GM23338 (cell line): ENCODE measurements around the gene GGNBP2. TPM values are rescaled to one million over a fixed set of nuclear protein-coding genes. Genes with fewer than 3 reads are reported as not detected.

Source experiments
- ATAC-seq: fragments of 200-7000 bp; cut with Tn5 transposase; 3 replicates; pipeline ENCODE4 v1.9.1; 2020
- DNase-seq: peaks from one replicate; pipeline ENCODE4 v3.0.0-alpha.2; 2015; ENCODE audit warnings: low spot score
- H2AFZ ChIP-seq: fragments of 200-600 bp; sonication (generic); 2 replicates; pipeline ENCODE4 v1.8.0; 2016; ENCODE audit warnings: antibody characterized with exemption, mild to moderate bottlenecking, moderate library complexity
- H3F3A ChIP-seq: fragments of 200-600 bp; sonication (generic); replicated peaks from 2 replicates; pipeline ENCODE4 v1.8.0; 2017; ENCODE audit warnings: antibody characterized with exemption, mixed run types, low read depth
- H3K27ac ChIP-seq: fragments of 200-600 bp; sonication (generic); 2 replicates; pipeline ENCODE4 v1.6.1; 2016; ENCODE audit warnings: low read depth
- H3K27me3 ChIP-seq: fragments of 200-600 bp; sonication (generic); 2 replicates; pipeline ENCODE4 v1.8.0; 2016; ENCODE audit warnings: mild to moderate bottlenecking, mixed run types, moderate library complexity; ENCODE audit not compliant: insufficient read depth
- H3K36me3 ChIP-seq: fragments of 200-600 bp; sonication (generic); 2 replicates; pipeline ENCODE4 v1.8.0; 2016; ENCODE audit warnings: mild to moderate bottlenecking; ENCODE audit not compliant: insufficient read depth
- H3K4me1 ChIP-seq: fragments of 200-600 bp; sonication (generic); 2 replicates; pipeline ENCODE4 v1.8.0; 2016; ENCODE audit warnings: mild to moderate bottlenecking, moderate library complexity; ENCODE audit not compliant: insufficient read depth
- H3K4me2 ChIP-seq: fragments of 200-600 bp; sonication (generic); 2 replicates; pipeline ENCODE4 v1.7.1; 2017; ENCODE audit warnings: mixed run types
- H3K4me3 ChIP-seq: fragments of 200-600 bp; sonication (generic); 2 replicates; pipeline ENCODE4 v1.6.1; 2016; ENCODE audit warnings: mixed run types
- H3K79me2 ChIP-seq: fragments of 200-600 bp; sonication (generic); replicated peaks from 2 replicates; pipeline ENCODE4 v1.8.0; 2017; ENCODE audit warnings: mild to moderate bottlenecking; ENCODE audit not compliant: insufficient read depth
- H3K9me2 ChIP-seq: fragments of 200-600 bp; sonication (generic); 2 replicates; pipeline ENCODE4 v1.8.0; 2017; ENCODE audit not compliant: insufficient read depth
- H4K20me1 ChIP-seq: fragments of 200-600 bp; sonication (generic); replicated peaks from 2 replicates; pipeline ENCODE4 v1.8.0; 2017; ENCODE audit warnings: mild to moderate bottlenecking; ENCODE audit not compliant: insufficient read depth
- H3K27ac Mint-ChIP-seq: 2 replicates; pipeline ENCODE4 v1.8.0; 2020; ENCODE audit warnings: inconsistent platforms, mild to moderate bottlenecking, moderate library complexity, mixed read lengths
- H3K27me3 Mint-ChIP-seq: 3 replicates; pipeline ENCODE4 v1.8.0; 2022; ENCODE audit warnings: low read depth, mild to moderate bottlenecking, moderate library complexity, mixed read lengths, inconsistent platforms; ENCODE audit not compliant: insufficient read depth, poor library complexity
- H3K36me3 Mint-ChIP-seq: 3 replicates; pipeline ENCODE4 v1.8.0; 2021; ENCODE audit warnings: low read depth, mild to moderate bottlenecking, inconsistent platforms, moderate library complexity, mixed read lengths
- H3K4me1 Mint-ChIP-seq: 3 replicates; pipeline ENCODE4 v1.8.0; 2020; ENCODE audit warnings: mild to moderate bottlenecking, inconsistent platforms, mixed read lengths
- H3K4me3 Mint-ChIP-seq: 3 replicates; pipeline ENCODE4 v1.8.0; 2021; ENCODE audit warnings: moderate library complexity, mild to moderate bottlenecking, inconsistent platforms, mixed read lengths
- H3K9me3 Mint-ChIP-seq: 3 replicates; pipeline ENCODE4 v1.8.0; 2020; ENCODE audit warnings: moderate library complexity, mild to moderate bottlenecking, inconsistent platforms, mixed read lengths
- CREB1 ChIP-seq: fragments of 250-450 bp; sonication (Bioruptor Pico); IDR thresholded peaks from 2 replicates; pipeline ENCODE4 v1.5.0; 2020; ENCODE audit warnings: low read depth, mild to moderate bottlenecking, moderate library complexity
- EZH2 ChIP-seq: fragments of 200-600 bp; sonication (generic); IDR thresholded peaks from one replicate; pipeline ENCODE4 v1.8.0; 2017; ENCODE audit warnings: antibody characterized with exemption, mild to moderate bottlenecking, low read depth; ENCODE audit not compliant: unreplicated experiment
- EZH2phosphoT487 ChIP-seq: fragments of 200-600 bp; sonication (generic); IDR thresholded peaks from one replicate; pipeline ENCODE4 v1.8.1; 2018; ENCODE audit warnings: antibody characterized with exemption; ENCODE audit not compliant: unreplicated experiment
- JUNB ChIP-seq: IDR thresholded peaks from one replicate; pipeline ENCODE4 v1.6.1; 2016; ENCODE audit warnings: antibody characterized with exemption; ENCODE audit not compliant: unreplicated experiment
- NANOG ChIP-seq: IDR thresholded peaks from 2 replicates; pipeline ENCODE4 v1.6.1; 2016; ENCODE audit warnings: antibody characterized with exemption, borderline replicate concordance
- POLR2AphosphoS5 ChIP-seq: IDR thresholded peaks from 2 replicates; pipeline ENCODE4 v1.6.1; 2016; ENCODE audit warnings: antibody characterized with exemption, low read depth
- STAT1 ChIP-seq: IDR thresholded peaks from one replicate; pipeline ENCODE4 v1.6.1; 2016; ENCODE audit warnings: antibody characterized with exemption; ENCODE audit not compliant: unreplicated experiment
- ZNF114 ChIP-seq: fragments of 250-450 bp; sonication (Bioruptor Pico); IDR thresholded peaks from 2 replicates; pipeline ENCODE4 v1.5.0; 2020; ENCODE audit warnings: mild to moderate bottlenecking, moderate library complexity
- ZNF331 ChIP-seq: fragments of 250-450 bp; sonication (Bioruptor Pico); IDR thresholded peaks from 2 replicates; pipeline ENCODE4 v1.5.0; 2020; ENCODE audit warnings: low read depth, mild to moderate bottlenecking, moderate library complexity
- polyA plus RNA-seq: library from polyadenylated mRNA; unstranded; fragments of >200 nt; fragmentation: Nextera tagmentation; extraction: Ambion mirVana; gene quantifications from 2 replicates; pipeline ENCODE4 v1.2.1, GENCODE V29; 2016
- total RNA-seq: library from RNA; depleted of rRNA; stranded (reverse); fragments of >200 nt; shearing (Covaris generic); gene quantifications from 2 replicates; pipeline ENCODE4 v1.2.3, GENCODE V29; 2014
- TF ChIP-seq, protein P1 (sequence below): fragments of 250-450 bp; sonication (Bioruptor Pico); IDR thresholded peaks from 2 replicates; pipeline ENCODE4 v1.5.0; 2020; ENCODE audit warnings: mild to moderate bottlenecking, moderate library complexity
- TF ChIP-seq, protein P2 (sequence below), 2 experiments: fragments of 200-600 bp in 1 of 2; sonication (generic) in 1 of 2; conservative IDR thresholded peaks; 2 replicates each; pipeline versions ENCODE4 v1.5.1 to v1.6.1; 2016 to 2017; ENCODE audit warnings: antibody characterized with exemption in 2 of 2, low read depth in 2 of 2, mild to moderate bottlenecking in 2 of 2, moderate library complexity in 1 of 2
- TF ChIP-seq, protein P3 (sequence below): IDR thresholded peaks from 2 replicates; pipeline ENCODE4 v1.6.1; 2016; ENCODE audit warnings: antibody characterized with exemption

The GGNBP2 gene
- total and polyA plus RNA-seq, 2 experiments from 2014 or later, result 40.7 to 41.2 TPM

DNA sequence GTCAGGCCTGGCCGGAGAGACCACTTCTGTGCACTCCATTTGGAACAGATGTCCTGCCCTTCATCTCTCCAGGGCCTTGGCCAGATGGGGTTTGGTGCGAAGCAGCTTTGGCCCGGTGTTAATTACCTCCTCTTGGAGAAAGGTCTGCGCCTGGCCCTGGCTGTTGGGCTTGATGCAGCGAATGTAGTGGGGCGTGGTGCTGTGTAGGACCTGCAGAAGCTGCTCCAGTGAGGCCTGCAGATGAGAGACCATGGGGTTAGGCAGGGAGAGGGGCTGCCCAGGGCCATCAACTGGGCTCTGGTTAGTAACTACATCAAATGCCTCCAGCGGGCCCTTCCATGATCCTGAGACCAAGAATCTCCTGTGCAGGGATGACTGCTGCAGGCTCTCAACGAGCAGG is 39.5 kb upstream of the GGNBP2 start:
- Histone ChIP-seq H3K27ac (no peak overlapping the region), H3K79me2 (no peaks in the 10 kb centered on the region), H3F3A (no peaks in the 10 kb centered on the region), H4K20me1 (peaks cover 4% of the 10 kb centered on the region), H3K27me3 (no peaks in the 10 kb centered on the region), H3K9me2 (no peaks in the 10 kb centered on the region), H3K4me2 (no peak overlapping the region), H2AFZ (no peak overlapping the region), H3K4me3 (no peak overlapping the region), H3K4me1 (no peaks in the 10 kb centered on the region), H3K36me3 (peaks cover 19% of the 10 kb centered on the region)
- no peaks in the 10 kb centered on the region for H3K9me3 Mint-ChIP-seq
- no peak for DNase-seq
- no peak overlapping the region for H3K4me3 Mint-ChIP-seq
- no peak overlapping the region for H3K27ac Mint-ChIP-seq
- no peak for ATAC-seq
- H3K27me3 Mint-ChIP-seq, result peaks cover 8% of the 10 kb centered on the region
- TF ChIP-seq CREB1 (CRISPR knock-in tag), result no peak
- no peaks in the 10 kb centered on the region for H3K4me1 Mint-ChIP-seq
- H3K36me3 Mint-ChIP-seq, result peaks cover 96% of the 10 kb centered on the region

DNA sequence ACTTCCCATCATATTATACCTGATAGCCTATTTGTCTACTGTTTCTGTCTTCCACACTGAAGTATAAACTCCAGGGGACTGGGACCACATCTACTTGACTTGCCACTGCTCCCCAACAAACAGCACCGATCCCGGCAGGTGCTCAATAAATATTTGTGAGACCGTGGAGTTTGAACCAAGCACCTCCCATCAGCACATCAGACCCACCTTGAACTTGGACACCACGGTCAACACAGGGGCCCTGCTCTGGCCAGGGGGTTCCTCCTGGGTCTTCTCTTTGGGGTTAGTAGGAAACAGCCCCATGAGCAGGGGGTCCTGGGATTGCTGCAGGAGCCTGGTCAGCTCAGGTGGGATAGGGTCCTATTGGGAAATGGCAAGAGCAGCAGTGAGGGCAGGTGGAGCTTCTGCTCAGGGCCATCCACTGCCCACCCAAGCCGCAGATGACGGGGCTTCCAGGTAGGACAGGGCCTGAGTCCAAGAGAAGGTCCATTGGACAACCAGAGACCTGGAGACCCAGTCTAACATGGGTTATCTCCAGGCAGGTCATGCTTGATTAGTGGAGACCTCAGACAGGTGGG is 38.4 kb upstream of the GGNBP2 start:
- Mint-ChIP-seq H3K4me3 (no peak overlapping the region), H3K27me3 (peaks cover 8% of the 10 kb centered on the region), H3K27ac (no peak overlapping the region), H3K36me3 (peaks cover 94% of the 10 kb centered on the region), H3K4me1 (no peaks in the 10 kb centered on the region), H3K9me3 (no peaks in the 10 kb centered on the region)
- Histone ChIP-seq H3K27me3 (no peaks in the 10 kb centered on the region), H3K4me2 (no peak overlapping the region), H3K9me2 (no peaks in the 10 kb centered on the region), H4K20me1 (peaks cover 4% of the 10 kb centered on the region), H3K36me3 (peaks cover 15% of the 10 kb centered on the region), H2AFZ (no peak overlapping the region), H3K4me3 (no peak overlapping the region), H3K4me1 (no peaks in the 10 kb centered on the region), H3K27ac (no peak overlapping the region), H3K79me2 (no peaks in the 10 kb centered on the region), H3F3A (no peaks in the 10 kb centered on the region)
- ATAC-seq, result no peak
- DNase-seq, result no peak
- TF ChIP-seq STAT1, result no peak
- TF ChIP-seq CREB1 (CRISPR knock-in tag), result no peak
- TF ChIP-seq EZH2, result no peak
- TF ChIP-seq ZNF114 (CRISPR knock-in tag), result no peak
- TF ChIP-seq NANOG, result no peak
- TF ChIP-seq ZNF331 (CRISPR knock-in tag), result no peak
- TF ChIP-seq JUNB, result no peak
- TF ChIP-seq EZH2phosphoT487, result no peak
- TF ChIP-seq, protein P1, sequence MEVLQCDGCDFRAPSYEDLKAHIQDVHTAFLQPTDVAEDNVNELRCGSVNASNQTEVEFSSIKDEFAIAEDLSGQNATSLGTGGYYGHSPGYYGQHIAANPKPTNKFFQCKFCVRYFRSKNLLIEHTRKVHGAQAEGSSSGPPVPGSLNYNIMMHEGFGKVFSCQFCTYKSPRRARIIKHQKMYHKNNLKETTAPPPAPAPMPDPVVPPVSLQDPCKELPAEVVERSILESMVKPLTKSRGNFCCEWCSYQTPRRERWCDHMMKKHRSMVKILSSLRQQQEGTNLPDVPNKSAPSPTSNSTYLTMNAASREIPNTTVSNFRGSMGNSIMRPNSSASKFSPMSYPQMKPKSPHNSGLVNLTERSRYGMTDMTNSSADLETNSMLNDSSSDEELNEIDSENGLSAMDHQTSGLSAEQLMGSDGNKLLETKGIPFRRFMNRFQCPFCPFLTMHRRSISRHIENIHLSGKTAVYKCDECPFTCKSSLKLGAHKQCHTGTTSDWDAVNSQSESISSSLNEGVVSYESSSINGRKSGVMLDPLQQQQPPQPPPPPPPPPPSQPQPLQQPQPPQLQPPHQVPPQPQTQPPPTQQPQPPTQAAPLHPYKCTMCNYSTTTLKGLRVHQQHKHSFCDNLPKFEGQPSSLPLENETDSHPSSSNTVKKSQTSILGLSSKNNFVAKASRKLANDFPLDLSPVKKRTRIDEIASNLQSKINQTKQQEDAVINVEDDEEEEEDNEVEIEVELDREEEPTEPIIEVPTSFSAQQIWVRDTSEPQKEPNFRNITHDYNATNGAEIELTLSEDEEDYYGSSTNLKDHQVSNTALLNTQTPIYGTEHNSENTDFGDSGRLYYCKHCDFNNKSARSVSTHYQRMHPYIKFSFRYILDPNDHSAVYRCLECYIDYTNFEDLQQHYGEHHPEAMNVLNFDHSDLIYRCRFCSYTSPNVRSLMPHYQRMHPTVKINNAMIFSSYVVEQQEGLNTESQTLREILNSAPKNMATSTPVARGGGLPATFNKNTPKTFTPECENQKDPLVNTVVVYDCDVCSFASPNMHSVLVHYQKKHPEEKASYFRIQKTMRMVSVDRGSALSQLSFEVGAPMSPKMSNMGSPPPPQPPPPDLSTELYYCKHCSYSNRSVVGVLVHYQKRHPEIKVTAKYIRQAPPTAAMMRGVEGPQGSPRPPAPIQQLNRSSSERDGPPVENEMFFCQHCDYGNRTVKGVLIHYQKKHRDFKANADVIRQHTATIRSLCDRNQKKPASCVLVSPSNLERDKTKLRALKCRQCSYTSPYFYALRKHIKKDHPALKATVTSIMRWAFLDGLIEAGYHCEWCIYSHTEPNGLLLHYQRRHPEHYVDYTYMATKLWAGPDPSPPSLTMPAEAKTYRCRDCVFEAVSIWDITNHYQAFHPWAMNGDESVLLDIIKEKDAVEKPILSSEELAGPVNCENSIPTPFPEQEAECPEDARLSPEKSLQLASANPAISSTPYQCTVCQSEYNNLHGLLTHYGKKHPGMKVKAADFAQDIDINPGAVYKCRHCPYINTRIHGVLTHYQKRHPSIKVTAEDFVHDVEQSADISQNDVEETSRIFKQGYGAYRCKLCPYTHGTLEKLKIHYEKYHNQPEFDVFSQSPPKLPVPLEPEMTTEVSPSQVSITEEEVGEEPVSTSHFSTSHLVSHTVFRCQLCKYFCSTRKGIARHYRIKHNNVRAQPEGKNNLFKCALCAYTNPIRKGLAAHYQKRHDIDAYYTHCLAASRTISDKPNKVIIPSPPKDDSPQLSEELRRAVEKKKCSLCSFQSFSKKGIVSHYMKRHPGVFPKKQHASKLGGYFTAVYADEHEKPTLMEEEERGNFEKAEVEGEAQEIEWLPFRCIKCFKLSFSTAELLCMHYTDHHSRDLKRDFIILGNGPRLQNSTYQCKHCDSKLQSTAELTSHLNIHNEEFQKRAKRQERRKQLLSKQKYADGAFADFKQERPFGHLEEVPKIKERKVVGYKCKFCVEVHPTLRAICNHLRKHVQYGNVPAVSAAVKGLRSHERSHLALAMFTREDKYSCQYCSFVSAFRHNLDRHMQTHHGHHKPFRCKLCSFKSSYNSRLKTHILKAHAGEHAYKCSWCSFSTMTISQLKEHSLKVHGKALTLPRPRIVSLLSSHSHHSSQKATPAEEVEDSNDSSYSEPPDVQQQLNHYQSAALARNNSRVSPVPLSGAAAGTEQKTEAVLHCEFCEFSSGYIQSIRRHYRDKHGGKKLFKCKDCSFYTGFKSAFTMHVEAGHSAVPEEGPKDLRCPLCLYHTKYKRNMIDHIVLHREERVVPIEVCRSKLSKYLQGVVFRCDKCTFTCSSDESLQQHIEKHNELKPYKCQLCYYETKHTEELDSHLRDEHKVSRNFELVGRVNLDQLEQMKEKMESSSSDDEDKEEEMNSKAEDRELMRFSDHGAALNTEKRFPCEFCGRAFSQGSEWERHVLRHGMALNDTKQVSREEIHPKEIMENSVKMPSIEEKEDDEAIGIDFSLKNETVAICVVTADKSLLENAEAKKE (CRISPR knock-in tag), result no peak
- TF ChIP-seq POLR2AphosphoS5, result no peak
- TF ChIP-seq, protein P2, sequence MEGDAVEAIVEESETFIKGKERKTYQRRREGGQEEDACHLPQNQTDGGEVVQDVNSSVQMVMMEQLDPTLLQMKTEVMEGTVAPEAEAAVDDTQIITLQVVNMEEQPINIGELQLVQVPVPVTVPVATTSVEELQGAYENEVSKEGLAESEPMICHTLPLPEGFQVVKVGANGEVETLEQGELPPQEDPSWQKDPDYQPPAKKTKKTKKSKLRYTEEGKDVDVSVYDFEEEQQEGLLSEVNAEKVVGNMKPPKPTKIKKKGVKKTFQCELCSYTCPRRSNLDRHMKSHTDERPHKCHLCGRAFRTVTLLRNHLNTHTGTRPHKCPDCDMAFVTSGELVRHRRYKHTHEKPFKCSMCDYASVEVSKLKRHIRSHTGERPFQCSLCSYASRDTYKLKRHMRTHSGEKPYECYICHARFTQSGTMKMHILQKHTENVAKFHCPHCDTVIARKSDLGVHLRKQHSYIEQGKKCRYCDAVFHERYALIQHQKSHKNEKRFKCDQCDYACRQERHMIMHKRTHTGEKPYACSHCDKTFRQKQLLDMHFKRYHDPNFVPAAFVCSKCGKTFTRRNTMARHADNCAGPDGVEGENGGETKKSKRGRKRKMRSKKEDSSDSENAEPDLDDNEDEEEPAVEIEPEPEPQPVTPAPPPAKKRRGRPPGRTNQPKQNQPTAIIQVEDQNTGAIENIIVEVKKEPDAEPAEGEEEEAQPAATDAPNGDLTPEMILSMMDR (conservative IDR thresholded peaks at IDR 0.05; ENCODE audit: low read depth in 2 of 2), result no peak
- TF ChIP-seq, protein P3, sequence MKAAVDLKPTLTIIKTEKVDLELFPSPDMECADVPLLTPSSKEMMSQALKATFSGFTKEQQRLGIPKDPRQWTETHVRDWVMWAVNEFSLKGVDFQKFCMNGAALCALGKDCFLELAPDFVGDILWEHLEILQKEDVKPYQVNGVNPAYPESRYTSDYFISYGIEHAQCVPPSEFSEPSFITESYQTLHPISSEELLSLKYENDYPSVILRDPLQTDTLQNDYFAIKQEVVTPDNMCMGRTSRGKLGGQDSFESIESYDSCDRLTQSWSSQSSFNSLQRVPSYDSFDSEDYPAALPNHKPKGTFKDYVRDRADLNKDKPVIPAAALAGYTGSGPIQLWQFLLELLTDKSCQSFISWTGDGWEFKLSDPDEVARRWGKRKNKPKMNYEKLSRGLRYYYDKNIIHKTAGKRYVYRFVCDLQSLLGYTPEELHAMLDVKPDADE, result no peak
